Activated naive CD4-positive, alpha-beta T cell treated with anti-CD3 and anti-CD28 coated beads for 36 hours (primary cell): ENCODE data around the gene BTBD1. TPM values are rescaled to one million over a fixed set of nuclear protein-coding genes. Genes with fewer than 3 reads are reported as not detected.
"Not testable (repeated sequence)": the region's sequence is repeated elsewhere in the genome, so short reads cannot be mapped to it uniquely, and the experiment has no call there.

Experiments
- CTCF ChIA-PET: fragments of 350-600 bp; sonication (Branson Sonifier 250); formaldehyde crosslinking; loops from one replicate; lab custom pipeline; 2021; ENCODE audit warnings: antibody characterized with exemption; lab: Charles Lee
- DNase-seq: peaks from one replicate; pipeline ENCODE4 v3.0.0-alpha.2; 2020
- H3K27ac Mint-ChIP-seq: one replicate; pipeline ENCODE4 v1.8.0; 2021; ENCODE audit warnings: mild to moderate bottlenecking, mixed read lengths
- H3K27me3 Mint-ChIP-seq: one replicate; pipeline ENCODE4 v1.8.0; 2021; ENCODE audit warnings: low read depth, mixed read lengths
- H3K36me3 Mint-ChIP-seq: one replicate; pipeline ENCODE4 v1.8.0; 2021; ENCODE audit warnings: low read depth, mixed read lengths
- H3K4me1 Mint-ChIP-seq: one replicate; pipeline ENCODE4 v1.8.0; 2021; ENCODE audit warnings: low read depth, mixed read lengths
- H3K4me3 Mint-ChIP-seq: one replicate; pipeline ENCODE4 v1.8.0; 2021; ENCODE audit warnings: mild to moderate bottlenecking, moderate library complexity, mixed read lengths
- H3K9me3 Mint-ChIP-seq: one replicate; pipeline ENCODE4 v1.8.0; 2021; ENCODE audit warnings: mixed read lengths
- intact Hi-C: fragments of 100-400 bp; cut with micrococcal nuclease; formaldehyde crosslinking; loops from one replicate; pipeline ENCODE4 v1.15.1; 2023
- total RNA-seq, 2 experiments: library from RNA; stranded (reverse); gene quantifications; one replicate each; pipeline ENCODE4 v1.2.3, GENCODE V29; 2021

Gene BTBD1
- total RNA-seq, 2 experiments from 2014 or later, result 45.2 to 46.1 TPM

DNA sequence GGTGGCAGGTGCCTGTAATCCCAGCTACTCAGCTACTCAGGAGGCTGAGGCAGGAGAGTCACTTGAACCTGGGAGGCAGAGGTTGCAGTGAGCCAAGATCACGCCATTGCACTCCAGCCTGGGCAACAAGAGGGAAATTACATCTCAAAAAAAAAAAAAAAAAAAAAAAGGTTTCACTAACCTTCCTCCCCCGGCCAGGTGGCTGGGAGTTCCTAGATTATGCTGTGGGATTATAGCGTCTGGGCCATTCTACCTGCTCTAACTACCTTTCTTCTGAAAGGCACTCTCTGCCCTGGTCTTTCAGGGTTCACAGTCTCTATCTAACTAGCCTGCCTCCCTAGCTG, 24.9 kb upstream of the BTBD1 start:
- CTCF ChIA-PET, result interaction anchor here (1.3 kb wide), 1 partner anchor 10 kb away, joined by 4 read pairs; no protein-coding TSS in a partner anchor
- H3K4me3 Mint-ChIP-seq, result not testable (repeated sequence)

GRCh38 chr15:83090465-83090864, 23.4 kb upstream of the BTBD1 start:
- peaks cover 8% of the 10 kb centered on the region for H3K4me1 Mint-ChIP-seq
- no peak overlapping the region for H3K27ac Mint-ChIP-seq
- H3K9me3 Mint-ChIP-seq, result no peaks in the 10 kb centered on the region
- no peak overlapping the region for H3K4me3 Mint-ChIP-seq
- H3K36me3 Mint-ChIP-seq, result no peaks in the 10 kb centered on the region
- H3K27me3 Mint-ChIP-seq, result peaks cover 2% of the 10 kb centered on the region
- no peak for DNase-seq
- CTCF ChIA-PET, result no interaction called here
- intact Hi-C loops, result no loop called here

More for the DNA sequence above, 24.9 kb upstream of the BTBD1 start:
- H3K36me3 Mint-ChIP-seq, H3K27me3 Mint-ChIP-seq, DNase-seq, H3K4me1 Mint-ChIP-seq, H3K9me3 Mint-ChIP-seq, intact Hi-C loops: not testable (repeated sequence)
- H3K27ac Mint-ChIP-seq, result peak overlapping the region; percentile 37

- intact Hi-C loops, result no loop called here
- Mint-ChIP-seq H3K27ac (no peak overlapping the region), H3K36me3 (no peaks in the 10 kb centered on the region), H3K4me1 (peaks cover 8% of the 10 kb centered on the region), H3K9me3 (no peaks in the 10 kb centered on the region), H3K4me3 (no peak overlapping the region), H3K27me3 (peaks cover 2% of the 10 kb centered on the region)
- DNase-seq, result no peak
- CTCF ChIA-PET, result no interaction called here
Measured at GRCh38 chr15:83088876-83089275, 21.8 kb upstream of the BTBD1 start.

GRCh38 chr15:83087576-83087975, 20.5 kb upstream of the BTBD1 start:
- CTCF ChIA-PET, result no interaction called here
- no peaks in the 10 kb centered on the region for H3K9me3 Mint-ChIP-seq
- H3K27ac Mint-ChIP-seq, result no peak overlapping the region
- peaks cover 6% of the 10 kb centered on the region for H3K4me1 Mint-ChIP-seq
- H3K4me3 Mint-ChIP-seq, result no peak overlapping the region
- no peak for DNase-seq
- H3K27me3 Mint-ChIP-seq, result peaks cover 2% of the 10 kb centered on the region
- intact Hi-C loops, result no loop called here
- no peaks in the 10 kb centered on the region for H3K36me3 Mint-ChIP-seq

DNA sequence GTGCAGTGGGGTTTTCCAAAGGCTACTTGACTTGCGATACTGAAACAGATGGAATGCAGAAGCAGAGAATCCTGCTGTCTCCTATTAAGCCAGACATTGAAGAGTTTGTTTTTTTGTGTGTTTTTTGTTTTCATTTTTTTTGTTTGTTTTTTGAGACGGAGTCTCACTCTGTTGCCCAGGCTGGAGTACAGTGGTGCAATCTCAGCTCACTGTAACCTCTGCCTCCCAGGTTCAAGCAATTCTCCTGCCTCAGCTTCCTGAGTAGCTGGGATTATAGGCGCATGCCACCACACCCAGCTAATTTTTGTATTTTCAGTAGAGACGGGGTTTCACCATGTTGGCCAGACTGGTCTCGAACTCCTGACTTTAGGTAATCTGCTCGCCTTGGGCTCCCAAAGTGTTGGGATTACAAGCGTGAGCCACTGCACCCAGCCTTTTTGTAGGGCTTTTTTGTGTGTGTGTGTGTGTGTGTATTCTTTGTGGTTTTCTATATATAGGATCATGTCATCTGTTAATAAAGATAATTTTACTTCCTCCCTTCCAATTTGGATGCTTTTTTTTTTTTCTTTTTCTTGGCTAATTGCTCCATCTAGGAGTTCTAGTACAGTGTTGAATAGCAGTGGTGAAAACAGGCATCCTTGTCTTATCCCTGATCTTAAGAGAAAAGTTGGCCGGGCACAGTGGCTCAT, 19.0 kb upstream of the BTBD1 start:
- H3K4me3 Mint-ChIP-seq, H3K9me3 Mint-ChIP-seq, CTCF ChIA-PET, H3K4me1 Mint-ChIP-seq, H3K27ac Mint-ChIP-seq, H3K27me3 Mint-ChIP-seq, intact Hi-C loops, H3K36me3 Mint-ChIP-seq, DNase-seq: not testable (repeated sequence)

- DNase-seq, H3K4me1 Mint-ChIP-seq, H3K27ac Mint-ChIP-seq, H3K9me3 Mint-ChIP-seq, H3K4me3 Mint-ChIP-seq, H3K36me3 Mint-ChIP-seq, intact Hi-C loops, H3K27me3 Mint-ChIP-seq, CTCF ChIA-PET: not testable (repeated sequence)
Measured at GRCh38 chr15:83085461-83085860, 18.4 kb upstream of the BTBD1 start.

DNA sequence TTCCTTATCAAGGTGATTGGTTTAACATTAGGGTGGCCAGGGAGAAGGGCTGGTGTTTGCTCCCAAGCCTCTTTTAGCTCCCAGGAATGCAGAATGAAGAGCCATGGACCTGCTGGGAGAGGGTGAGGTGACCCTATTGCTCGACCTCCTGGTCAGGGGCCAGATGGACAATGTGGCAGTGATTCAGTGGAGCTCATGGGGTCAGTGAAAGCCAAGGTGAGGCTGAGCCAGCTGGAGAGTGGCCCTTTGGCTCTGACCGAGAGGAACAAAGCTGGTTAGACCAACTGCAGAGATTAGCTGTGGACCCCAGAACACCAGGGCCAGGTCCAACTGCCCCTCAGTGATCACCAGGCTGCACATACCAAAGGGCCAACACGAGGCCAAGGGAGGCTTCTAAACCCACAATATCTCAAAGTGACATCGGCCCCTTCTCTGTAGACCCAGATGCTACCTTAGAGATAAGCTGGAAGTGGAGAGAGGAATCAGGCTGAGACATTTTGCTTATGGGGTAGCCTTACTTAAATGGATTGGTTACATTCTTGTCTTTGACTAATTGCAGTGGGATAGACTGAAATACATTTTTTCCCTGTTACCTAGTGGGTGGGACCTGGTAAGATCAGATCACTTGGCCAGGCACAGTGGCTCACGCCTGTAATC, 15.8 kb upstream of the BTBD1 start:
- no peak overlapping the region for H3K4me3 Mint-ChIP-seq

DNA sequence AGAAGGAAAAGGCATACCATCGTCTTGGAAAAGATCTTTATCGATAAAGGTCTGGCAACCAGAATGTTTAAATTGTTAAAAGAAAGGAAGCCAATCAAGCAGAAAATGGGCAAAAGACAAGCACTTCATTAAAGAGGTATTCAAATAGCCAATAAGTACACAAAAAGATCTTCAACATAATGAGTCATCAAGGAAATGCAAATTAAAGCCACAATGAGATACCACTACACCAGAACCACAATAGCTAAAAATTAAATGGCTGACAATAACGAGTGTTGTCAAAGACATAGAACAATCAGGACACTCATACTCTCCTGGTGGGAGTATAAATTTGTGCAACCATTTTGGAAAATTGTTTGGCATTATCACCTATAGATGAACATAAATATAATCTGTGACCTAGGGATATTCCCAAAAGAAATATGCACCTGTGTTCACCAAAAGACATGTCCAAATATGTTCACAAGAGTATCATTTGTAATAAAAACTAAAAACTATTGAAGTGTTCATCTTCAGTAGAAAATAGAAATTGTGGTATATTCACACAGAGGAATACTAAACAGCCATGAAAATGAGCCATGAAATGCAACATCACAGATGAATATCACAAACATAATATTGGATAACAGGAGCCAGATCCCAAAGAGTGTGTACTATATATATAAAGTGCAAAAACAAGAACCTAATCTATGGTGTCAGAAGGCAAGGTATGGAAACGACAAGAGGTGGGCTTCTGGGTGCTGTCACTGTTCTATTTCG, 14.4 kb upstream of the BTBD1 start:
- CTCF ChIA-PET, result interaction anchor here (1.1 kb wide), 1 partner anchor 10 kb away, joined by 4 read pairs; no protein-coding TSS in a partner anchor
- Mint-ChIP-seq H3K36me3 (no peaks in the 10 kb centered on the region), H3K27ac (no peak overlapping the region), H3K9me3 (no peaks in the 10 kb centered on the region), H3K4me3 (no peak overlapping the region), H3K27me3 (peaks cover 18% of the 10 kb centered on the region), H3K4me1 (peaks cover 2% of the 10 kb centered on the region)
- DNase-seq, result no peak
- intact Hi-C loops, result no loop called here

More for the DNA sequence above, 15.8 kb upstream of the BTBD1 start:
- no peaks in the 10 kb centered on the region for H3K9me3 Mint-ChIP-seq
- intact Hi-C loops, result no loop called here
- no peak overlapping the region for H3K27ac Mint-ChIP-seq
- DNase-seq, result no peak
- peaks cover 18% of the 10 kb centered on the region for H3K27me3 Mint-ChIP-seq
- CTCF ChIA-PET, result interaction anchor here (1.1 kb wide), 1 partner anchor 9 kb away, joined by 4 read pairs; no protein-coding TSS in a partner anchor
- H3K4me1 Mint-ChIP-seq, result peaks cover 2% of the 10 kb centered on the region
- H3K36me3 Mint-ChIP-seq, result no peaks in the 10 kb centered on the region

- H3K36me3 Mint-ChIP-seq, result no peaks in the 10 kb centered on the region
- peaks cover 2% of the 10 kb centered on the region for H3K4me1 Mint-ChIP-seq
- no peak overlapping the region for H3K27ac Mint-ChIP-seq
- H3K9me3 Mint-ChIP-seq, result peaks cover 6% of the 10 kb centered on the region
- H3K27me3 Mint-ChIP-seq, result peaks cover 24% of the 10 kb centered on the region
- intact Hi-C loops, result no loop called here
- CTCF ChIA-PET, result no interaction called here
- no peak for DNase-seq
- H3K4me3 Mint-ChIP-seq, result no peak overlapping the region
Measured at GRCh38 chr15:83078712-83079111, 11.7 kb upstream of the BTBD1 start.

DNA sequence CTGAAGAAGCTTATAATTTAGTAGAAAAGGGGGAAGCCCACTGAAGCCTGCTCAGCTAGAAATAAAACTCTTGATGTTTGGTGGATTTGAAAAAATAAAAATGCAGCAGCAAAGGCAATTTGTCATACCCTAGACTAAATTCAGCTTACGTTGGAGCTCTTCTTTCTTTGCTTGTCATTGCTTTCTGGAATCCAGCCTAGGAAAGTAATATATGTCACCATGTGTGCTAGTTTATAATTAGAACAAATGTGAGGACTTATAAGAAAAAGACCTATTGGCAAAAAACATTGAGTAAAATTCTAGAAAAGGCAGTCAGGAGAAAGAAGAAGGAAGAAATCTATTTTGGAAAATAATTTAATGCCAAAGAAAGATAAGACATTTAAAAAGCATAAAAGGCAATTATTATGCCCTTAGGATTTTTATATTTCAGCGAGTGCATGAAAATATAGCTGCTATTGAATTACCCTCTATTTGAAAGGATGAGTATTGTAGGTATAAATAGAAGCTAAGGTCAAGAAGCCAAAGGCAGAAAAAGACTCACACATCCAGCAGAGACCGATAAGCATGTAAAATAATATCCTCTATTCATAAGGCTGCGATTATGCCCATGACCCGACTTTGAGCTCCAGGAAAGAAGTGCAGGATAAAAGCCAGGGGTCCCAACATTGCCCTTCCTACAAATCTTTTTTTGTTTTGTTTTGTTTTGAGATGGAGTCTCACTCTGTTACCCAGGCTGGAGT, 10.6 kb upstream of the BTBD1 start:
- CTCF ChIA-PET, result no interaction called here
- intact Hi-C loops, result no loop called here

GRCh38 chr15:83069211-83069642, 2.2 kb upstream of the BTBD1 start:
- CTCF ChIA-PET, result interaction anchor here (0.6 kb wide), 1 partner anchor 138 kb away, joined by 4 read pairs; no protein-coding TSS in a partner anchor
- H3K4me3 Mint-ChIP-seq, H3K27ac Mint-ChIP-seq, H3K36me3 Mint-ChIP-seq, H3K27me3 Mint-ChIP-seq, H3K9me3 Mint-ChIP-seq: not testable (repeated sequence)
- H3K4me1 Mint-ChIP-seq, result peaks cover 22% of the 10 kb centered on the region
- intact Hi-C loops, result loop anchor here (5.0 kb wide), 2 partner anchors 93 to 317 kb away; no protein-coding TSS in a partner anchor
- DNase-seq, result peak; percentile 16

More for the DNA sequence above, 10.6 kb upstream of the BTBD1 start:
- no peaks in the 10 kb centered on the region for H3K36me3 Mint-ChIP-seq
- DNase-seq, result no peak
- H3K4me1 Mint-ChIP-seq, result peaks cover 2% of the 10 kb centered on the region
- peaks cover 24% of the 10 kb centered on the region for H3K27me3 Mint-ChIP-seq
- no peak overlapping the region for H3K27ac Mint-ChIP-seq
- no peak overlapping the region for H3K4me3 Mint-ChIP-seq
- peaks cover 6% of the 10 kb centered on the region for H3K9me3 Mint-ChIP-seq

- DNase-seq, result no peak
- Mint-ChIP-seq H3K27me3 (no peaks in the 10 kb centered on the region), H3K9me3 (peaks cover 2% of the 10 kb centered on the region), H3K4me3 (peak overlapping the region; percentile 34), H3K4me1 (peaks cover 22% of the 10 kb centered on the region), H3K36me3 (peaks cover 9% of the 10 kb centered on the region), H3K27ac (peak overlapping the region; percentile 27)
- CTCF ChIA-PET, result no interaction called here
- intact Hi-C loops, result loop anchor here (5.0 kb wide), 2 partner anchors 94 to 316 kb away; no protein-coding TSS in a partner anchor
Measured at GRCh38 chr15:83068054-83068453, 1.0 kb upstream of the BTBD1 start.
